Naive thymus-derived CD8-positive, alpha-beta T cell (primary cell): Measurements from ENCODE around the gene POU3F1. TPM values are rescaled to one million over a fixed set of nuclear protein-coding genes. Genes with fewer than 3 reads are reported as not detected.
"Not testable (repeated sequence)": the region's sequence is repeated elsewhere in the genome, so short reads cannot be mapped to it uniquely, and the experiment has no call there.

Experiments
- ATAC-seq, 2 donors: fragments of 150-1000 bp; cut with Tn5 transposase in 1 of 2; sonication (Bioruptor Pico), chemical (Tn5 transposase) in 1 of 2; 1 replicate in 1 of 2; 2 replicates in 1 of 2; pipeline ENCODE4 v1.10.0; 2021; ENCODE audit warnings: mild to moderate bottlenecking in 2 of 2, moderate library complexity in 2 of 2
- POLR2A ChIA-PET: fragments of 350-600 bp; sonication (Branson Sonifier 250); formaldehyde crosslinking; loops from one replicate; lab custom pipeline; 2021; ENCODE audit warnings: antibody characterized with exemption; lab: Charles Lee
- DNase-seq, 10 donors: peaks; one replicate each; pipeline versions ENCODE4 v3.0.0 to v3.0.0-alpha.2; 2020 to 2022
- H3K27ac Mint-ChIP-seq, 10 donors: one replicate each; pipeline ENCODE4 v1.8.0; 2020 to 2022; ENCODE audit warnings: mild to moderate bottlenecking in 10 of 10, mixed read lengths in 10 of 10, moderate library complexity in 4 of 10, inconsistent platforms in 1 of 10
- H3K27me3 Mint-ChIP-seq, 5 donors: one replicate each; pipeline ENCODE4 v1.8.0; 2021 to 2022; ENCODE audit warnings: mixed read lengths in 5 of 5
- H3K36me3 Mint-ChIP-seq, 3 donors: one replicate each; pipeline ENCODE4 v1.8.0; 2020 to 2022; ENCODE audit warnings: mixed read lengths in 3 of 3, mild to moderate bottlenecking in 2 of 3, inconsistent platforms in 1 of 3
- H3K4me1 Mint-ChIP-seq, 4 donors: one replicate each; pipeline ENCODE4 v1.8.0; 2021 to 2022; ENCODE audit warnings: mixed read lengths in 4 of 4
- H3K4me3 Mint-ChIP-seq, 10 donors: one replicate each; pipeline ENCODE4 v1.8.0; 2020 to 2022; ENCODE audit warnings: mild to moderate bottlenecking in 10 of 10, mixed read lengths in 10 of 10, moderate library complexity in 6 of 10, inconsistent platforms in 1 of 10
- H3K9me3 Mint-ChIP-seq, 9 donors: one replicate each; pipeline ENCODE4 v1.8.0; 2020 to 2022; ENCODE audit warnings: mixed read lengths in 9 of 9, mild to moderate bottlenecking in 3 of 9, inconsistent platforms in 1 of 9, moderate library complexity in 1 of 9
- polyA plus RNA-seq, 3 donors: library from polyadenylated mRNA; unstranded; fragments of 300-500 nt; fragmentation: Illumina TruSeq; gene quantifications; one replicate each; pipeline ENCODE4 v1.2.3, GENCODE V29; 2021
- total RNA-seq, 8 experiments: library from RNA in 2 of 8; stranded (reverse) in 2 of 8; gene quantifications; one replicate each; pipeline ENCODE4 v1.2.3 and lab custom pipeline; 2021 to 2026

The POU3F1 gene
- total and polyA plus RNA-seq, 5 experiments from 2014 or later = 0.08 to 0.38 (median 0.31) TPM; not detected in 2

GRCh38 chr1:38041936-38042834 is 4.4 kb downstream of the POU3F1 start:
- no peaks in the 10 kb centered on the region for H3K9me3 Mint-ChIP-seq
- DNase-seq = no peak
- H3K4me1 Mint-ChIP-seq = peaks cover 8 to 18% (median 9%) of the 10 kb centered on the region in 4 donors
- H3K36me3 Mint-ChIP-seq = peaks cover 0 to 3% (median 0%) of the 10 kb centered on the region in 3 donors
- no peak overlapping the region for H3K27ac Mint-ChIP-seq
- POLR2A ChIA-PET = no interaction called here
- peak overlapping the region in 1 of 10 donors; percentile 65 for H3K4me3 Mint-ChIP-seq
- ATAC-seq = no peak
- H3K27me3 Mint-ChIP-seq = peaks cover 31 to 70% (median 45%) of the 10 kb centered on the region in 5 donors

- Mint-ChIP-seq H3K27me3 (peaks cover 31 to 73% (median 47%) of the 10 kb centered on the region in 5 donors), H3K4me1 (peaks cover 4 to 14% (median 6%) of the 10 kb centered on the region in 4 donors), H3K36me3 (peaks cover 0 to 3% (median 0%) of the 10 kb centered on the region in 3 donors), H3K27ac (no peak overlapping the region), H3K9me3 (no peaks in the 10 kb centered on the region), H3K4me3 (no peak overlapping the region)
- POLR2A ChIA-PET = no interaction called here
- no peak for ATAC-seq
- no peak for DNase-seq
These were observed 7.1 kb downstream of the POU3F1 start for GRCh38 chr1:38039331-38040088.

DNA sequence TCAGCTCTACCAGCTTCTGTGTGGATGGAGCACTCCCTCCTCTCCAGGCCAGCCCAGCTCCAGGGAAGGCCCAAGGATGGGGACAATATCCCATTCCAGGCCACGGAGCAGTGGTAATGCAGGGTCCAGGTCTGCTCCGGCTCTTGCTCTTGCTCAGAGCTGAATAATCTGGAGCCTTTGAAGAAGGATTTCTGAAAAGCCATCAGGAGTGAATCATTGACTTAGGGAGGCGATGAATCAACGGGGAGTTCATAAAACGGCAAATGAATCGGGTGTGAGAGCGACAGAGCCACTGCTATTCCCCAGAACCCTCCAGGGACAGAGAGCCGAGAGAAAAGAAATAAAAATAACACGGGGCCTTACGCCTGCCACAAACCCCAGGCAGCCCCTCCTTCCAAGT is 7.7 kb downstream of the POU3F1 start:
- H3K27me3 Mint-ChIP-seq = peaks cover 31 to 68% (median 47%) of the 10 kb centered on the region in 5 donors
- POLR2A ChIA-PET = no interaction called here

DNA sequence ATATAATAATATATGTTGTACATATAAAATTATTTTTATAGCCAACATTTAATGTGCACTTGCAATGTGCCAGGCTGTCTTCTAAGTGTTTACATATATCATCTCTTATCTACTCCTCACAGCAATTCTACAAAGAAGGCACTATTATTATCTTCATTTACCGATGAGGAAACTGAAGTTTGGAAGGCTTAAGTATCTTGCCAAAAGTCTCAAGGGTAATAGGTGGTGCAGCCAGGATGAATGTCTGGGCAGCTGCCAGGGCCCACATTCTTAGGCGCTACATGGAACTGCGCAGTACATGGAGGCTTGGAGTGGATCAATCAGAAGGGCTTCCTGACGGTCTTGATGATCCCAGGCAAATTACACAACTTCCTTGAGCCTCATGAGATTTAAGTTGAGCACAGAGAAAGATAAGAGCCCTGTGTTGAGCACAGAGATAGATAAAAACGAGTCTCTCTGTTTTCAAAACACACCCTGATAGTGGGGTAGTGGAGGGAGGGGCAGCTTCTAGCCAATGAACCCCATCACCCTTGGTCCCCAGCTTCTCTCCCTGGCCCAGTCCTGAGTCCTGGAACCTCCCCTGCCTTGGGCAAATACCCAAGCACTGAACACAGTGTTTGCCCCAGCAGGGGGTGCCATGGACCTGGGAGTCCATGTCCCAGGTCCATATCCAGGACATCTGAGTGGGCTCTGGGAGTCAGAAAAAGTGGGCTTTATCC is 9.2 kb downstream of the POU3F1 start:
- H3K36me3 Mint-ChIP-seq = no peaks in the 10 kb centered on the region
- no peaks in the 10 kb centered on the region for H3K9me3 Mint-ChIP-seq
- no peak overlapping the region for H3K27ac Mint-ChIP-seq
- DNase-seq = no peak
- no peak overlapping the region for H3K4me3 Mint-ChIP-seq
- H3K4me1 Mint-ChIP-seq = no peaks in the 10 kb centered on the region
- POLR2A ChIA-PET = interaction anchor here (0.7 kb wide), 1 partner anchor 239 kb away, joined by 6 read pairs; no protein-coding TSS in a partner anchor
- H3K27me3 Mint-ChIP-seq = peaks cover 26 to 55% (median 37%) of the 10 kb centered on the region in 5 donors
- ATAC-seq = no peak

More for the DNA sequence above, 7.7 kb downstream of the POU3F1 start:
- ATAC-seq = no peak
- peak overlapping the region in 1 of 10 donors; percentile 26 for H3K27ac Mint-ChIP-seq
- no peaks in the 10 kb centered on the region for H3K9me3 Mint-ChIP-seq
- no peak overlapping the region for H3K4me3 Mint-ChIP-seq
- peaks cover 0 to 3% (median 0%) of the 10 kb centered on the region in 3 donors for H3K36me3 Mint-ChIP-seq
- no peak for DNase-seq
- H3K4me1 Mint-ChIP-seq = peaks cover under 1 to 8% (median 3%) of the 10 kb centered on the region in 4 donors

GRCh38 chr1:38034871-38035270 is 11.7 kb downstream of the POU3F1 start:
- Mint-ChIP-seq H3K4me3 (no peak overlapping the region), H3K27me3 (peaks cover 12 to 30% (median 18%) of the 10 kb centered on the region in 5 donors), H3K36me3 (no peaks in the 10 kb centered on the region), H3K27ac (no peak overlapping the region), H3K9me3 (no peaks in the 10 kb centered on the region), H3K4me1 (peaks cover 7 to 18% (median 13%) of the 10 kb centered on the region in 4 donors)
- DNase-seq (no peak), ATAC-seq (no peak)
- POLR2A ChIA-PET = no interaction called here

DNA sequence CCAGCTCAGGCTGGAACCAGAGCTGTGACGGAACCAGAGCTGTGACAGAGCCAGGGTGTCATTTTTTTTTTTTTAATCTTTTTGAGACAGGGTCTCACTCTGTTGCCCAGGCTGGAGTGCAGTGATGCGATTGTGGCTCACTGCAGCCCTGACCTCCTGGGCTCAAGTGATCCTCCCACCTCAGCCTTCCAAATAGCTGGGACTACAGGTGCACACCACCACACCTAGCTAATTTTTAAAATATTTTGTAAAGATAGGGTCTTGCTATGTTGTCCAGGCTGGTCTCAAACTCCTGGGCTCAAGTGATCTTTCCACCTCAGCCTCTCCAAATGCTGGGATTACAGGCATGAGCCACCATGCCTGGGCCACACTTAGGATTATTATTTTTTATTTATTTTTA is 13.6 kb downstream of the POU3F1 start:
- Mint-ChIP-seq H3K27me3 (peaks cover 5 to 13% (median 8%) of the 10 kb centered on the region in 5 donors), H3K4me1 (peaks cover 7 to 30% (median 23%) of the 10 kb centered on the region in 4 donors)
- ATAC-seq, H3K27ac Mint-ChIP-seq, H3K9me3 Mint-ChIP-seq, POLR2A ChIA-PET, H3K4me3 Mint-ChIP-seq, H3K36me3 Mint-ChIP-seq, DNase-seq: not testable (repeated sequence)

- POLR2A ChIA-PET = no interaction called here
- H3K27ac Mint-ChIP-seq = peak overlapping the region in 2 of 10 donors; percentile 36 to 54
- no peak for ATAC-seq
- H3K9me3 Mint-ChIP-seq = no peaks in the 10 kb centered on the region
- no peak overlapping the region for H3K4me3 Mint-ChIP-seq
- peaks cover 0 to under 1% (median 0%) of the 10 kb centered on the region in 3 donors for H3K36me3 Mint-ChIP-seq
- peaks cover 3 to 11% (median 8%) of the 10 kb centered on the region in 5 donors for H3K27me3 Mint-ChIP-seq
- peaks cover 7 to 37% (median 25%) of the 10 kb centered on the region in 4 donors for H3K4me1 Mint-ChIP-seq
- DNase-seq = no peak
These were observed 15.1 kb downstream of the POU3F1 start for GRCh38 chr1:38031513-38031866.

DNA sequence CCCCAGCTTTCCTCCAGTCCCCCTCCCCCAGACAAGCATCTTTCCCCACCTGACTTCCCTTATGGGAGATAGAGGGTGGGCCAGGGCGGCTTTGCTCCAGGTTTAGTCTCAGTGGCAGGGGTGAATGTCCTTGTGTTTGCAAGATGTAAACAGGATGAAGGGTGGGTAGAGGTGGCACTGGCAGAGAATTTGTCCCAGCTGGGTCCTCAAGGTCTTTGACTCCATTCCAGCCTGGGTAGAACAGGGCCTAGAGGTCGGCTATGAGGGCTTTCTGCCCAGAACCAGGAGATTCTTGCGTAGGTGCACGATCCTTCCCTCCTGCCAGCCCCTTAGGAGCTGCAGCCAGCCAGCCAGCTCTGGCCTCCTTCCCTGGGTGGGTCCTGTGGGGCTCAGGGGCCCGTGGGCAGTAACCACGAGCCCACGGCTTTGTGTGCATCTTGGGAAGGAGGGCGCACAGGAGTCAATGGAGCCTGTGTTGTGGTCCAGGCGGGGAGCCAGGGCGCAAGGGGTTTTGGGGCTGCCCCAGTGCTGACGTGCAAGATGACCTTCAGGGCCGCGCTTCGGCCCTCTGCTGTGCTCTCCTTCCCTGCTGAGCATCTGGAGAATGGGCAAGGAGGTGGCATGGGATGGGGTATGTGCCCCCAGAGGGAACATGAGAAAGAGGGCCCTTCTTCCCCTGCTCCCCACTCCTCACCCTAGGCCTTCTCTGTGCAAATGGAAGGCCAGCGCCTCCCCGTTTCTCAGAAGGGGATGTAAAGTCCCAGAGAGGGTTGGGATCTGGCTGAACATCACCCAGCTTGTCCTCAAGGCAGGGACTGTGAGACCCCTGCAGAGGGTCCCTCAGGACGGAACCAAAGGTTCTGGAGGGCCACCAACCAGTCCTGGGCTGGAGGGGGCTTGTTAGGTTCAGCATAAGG is 15.7 kb downstream of the POU3F1 start:
- ATAC-seq (no peak), DNase-seq (no peak)
- Mint-ChIP-seq H3K27ac (peak overlapping the region in 6 of 10 donors; percentile 25 to 73 (median 41)), H3K36me3 (peaks cover 0 to 6% (median 0%) of the 10 kb centered on the region in 3 donors), H3K4me3 (peak overlapping the region in 4 of 10 donors; percentile 8 to 56 (median 24)), H3K4me1 (peaks cover 7 to 37% (median 25%) of the 10 kb centered on the region in 4 donors), H3K9me3 (no peaks in the 10 kb centered on the region), H3K27me3 (peaks cover 2 to 8% (median 4%) of the 10 kb centered on the region in 5 donors)
- POLR2A ChIA-PET = interaction anchor here (0.5 to 0.6 kb wide), 2 partner anchors 48 to 129 kb away, joined by 3 to 5 read pairs; no protein-coding TSS in a partner anchor

DNA sequence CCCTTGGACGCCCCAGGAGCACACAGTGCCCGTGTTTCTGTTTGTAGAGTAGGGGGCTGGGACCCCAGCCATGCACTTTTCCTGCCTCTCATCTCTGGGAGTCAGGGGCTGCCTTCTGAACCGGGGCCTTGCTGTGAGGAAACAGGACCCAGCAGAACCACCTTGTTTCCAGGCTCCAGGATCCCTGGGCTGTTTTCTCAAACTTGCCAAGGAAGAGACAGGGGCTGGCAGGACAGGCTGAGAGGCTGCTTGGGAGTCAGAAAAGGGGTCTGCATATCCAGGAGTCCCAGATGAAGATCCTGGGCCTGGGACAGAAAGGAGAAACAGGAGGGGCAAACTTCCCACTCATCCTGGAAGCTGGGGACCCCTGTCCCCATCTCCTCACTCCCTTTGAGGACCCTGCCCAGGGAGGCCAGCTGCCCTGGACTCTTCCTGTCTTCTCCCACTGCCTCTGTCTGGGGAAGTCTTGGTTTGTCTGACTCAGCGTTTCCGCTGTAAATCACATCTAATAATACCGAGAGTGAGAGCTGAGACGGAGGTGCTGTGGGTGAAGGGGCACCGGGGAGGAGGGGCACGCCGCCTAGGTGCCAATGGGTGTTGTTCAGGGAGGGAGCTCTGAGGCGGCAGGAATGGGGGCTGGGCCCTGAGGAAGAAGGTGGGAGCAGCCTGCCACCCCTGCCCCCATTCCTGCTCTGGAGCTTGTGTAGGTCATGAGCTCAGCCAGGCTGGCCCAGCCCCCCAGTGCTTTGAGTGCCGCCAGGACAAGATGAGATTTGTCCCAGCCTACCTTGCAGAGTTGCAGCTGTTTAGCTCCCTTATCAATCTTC is 16.7 kb downstream of the POU3F1 start:
- peaks cover 0 to 16% (median 2%) of the 10 kb centered on the region in 3 donors for H3K36me3 Mint-ChIP-seq
- DNase-seq (no peak), ATAC-seq (peak; percentile 53 to 68)
- POLR2A ChIA-PET = interaction anchor here (0.6 kb wide), 1 partner anchor 21 kb away, joined by 3 read pairs; no protein-coding TSS in a partner anchor
- peak overlapping the region in 7 of 10 donors; percentile 18 to 73 (median 48) for H3K27ac Mint-ChIP-seq
- peaks cover 0 to 8% (median 3%) of the 10 kb centered on the region in 5 donors for H3K27me3 Mint-ChIP-seq
- peaks cover 7 to 37% (median 25%) of the 10 kb centered on the region in 4 donors for H3K4me1 Mint-ChIP-seq
- no peaks in the 10 kb centered on the region for H3K9me3 Mint-ChIP-seq
- peak overlapping the region in 2 of 10 donors; percentile 38 to 56 for H3K4me3 Mint-ChIP-seq

DNA sequence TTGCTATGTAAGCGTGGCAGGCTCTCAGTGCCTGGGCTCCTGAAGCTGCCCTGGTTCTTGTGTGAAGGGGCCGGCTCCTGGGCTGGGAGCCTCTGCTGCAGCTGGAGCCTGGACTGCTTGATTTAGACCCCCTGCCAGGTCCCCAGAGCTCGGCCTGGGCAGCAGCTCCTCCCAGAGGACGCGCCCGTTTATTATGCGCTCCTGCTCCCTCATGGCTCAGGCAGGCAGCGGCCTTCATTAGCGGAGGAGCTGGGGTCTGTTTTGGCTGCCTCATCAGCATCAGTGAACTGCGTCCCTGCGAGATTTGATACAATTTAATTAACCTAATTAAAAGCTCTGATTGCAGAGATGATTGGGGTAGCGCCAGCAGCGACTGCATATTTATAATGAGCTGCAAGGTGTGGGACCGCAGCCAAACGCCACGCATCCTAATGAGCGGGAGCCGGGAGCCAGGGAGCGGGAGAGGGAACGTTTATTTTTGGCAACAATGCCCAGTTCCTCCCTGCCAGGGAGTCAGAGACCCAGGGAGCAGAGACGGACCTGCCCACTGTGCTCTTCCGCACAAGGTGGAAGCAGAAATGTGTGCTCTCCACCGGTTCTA is 17.4 kb downstream of the POU3F1 start:
- ATAC-seq (no peak), DNase-seq (no peak)
- Mint-ChIP-seq H3K36me3 (peaks cover 0 to 21% (median 4%) of the 10 kb centered on the region in 3 donors), H3K9me3 (no peaks in the 10 kb centered on the region), H3K27ac (peak overlapping the region in 1 of 10 donors; percentile 63), H3K4me3 (no peak overlapping the region), H3K4me1 (peaks cover 7 to 37% (median 25%) of the 10 kb centered on the region in 4 donors), H3K27me3 (peaks cover 0 to 5% (median 2%) of the 10 kb centered on the region in 5 donors)
- POLR2A ChIA-PET = no interaction called here
